SU-DHL-6 (cell line): ENCODE data around the gene SLC9A5.

Experiments used
- H2AFZ ChIP-seq: fragments of 200-600 bp; sonication (generic); 2 replicates; pipeline ENCODE4 v1.6.1; 2014; ENCODE audit warnings: low read depth, mild to moderate bottlenecking, moderate library complexity, mixed read lengths, antibody characterized with exemption, low read length; ENCODE audit not compliant: severe bottlenecking
- H3F3A ChIP-seq: fragments of 200-600 bp; shearing (Covaris generic); 2 replicates; pipeline ENCODE4 v1.6.0; 2016; ENCODE audit warnings: antibody characterized with exemption, mild to moderate bottlenecking; ENCODE audit not compliant: insufficient read depth
- H3K27ac ChIP-seq: fragments of 200-600 bp; sonication (generic); 2 replicates; pipeline ENCODE4 v1.5.1; 2016; ENCODE audit warnings: low read depth, mild to moderate bottlenecking, low read length, moderate library complexity, mixed read lengths
- H3K27me3 ChIP-seq: fragments of 200-600 bp; sonication (generic), shearing (Covaris generic); 2 replicates; pipeline ENCODE4 v1.6.0; 2014; ENCODE audit warnings: mild to moderate bottlenecking, low read length
- H3K36me3 ChIP-seq: fragments of 200-600 bp; sonication (generic); 2 replicates; pipeline ENCODE4 v1.6.1; 2014; ENCODE audit warnings: mild to moderate bottlenecking, low read length, mixed read lengths
- H3K4me2 ChIP-seq: fragments of 300-600, 200-600 bp; shearing (Covaris generic), sonication (generic); 2 replicates; pipeline ENCODE4 v1.6.0; 2014; ENCODE audit warnings: low read length, low read depth, mild to moderate bottlenecking; ENCODE audit not compliant: poor library complexity, severe bottlenecking
- H3K4me3 ChIP-seq: fragments of 200-600 bp; sonication (generic); 2 replicates; pipeline ENCODE4 v1.5.1; 2014; ENCODE audit warnings: antibody characterized with exemption, low read length, mild to moderate bottlenecking, mixed read lengths; ENCODE audit not compliant: insufficient read depth, poor library complexity, severe bottlenecking
- H3K79me2 ChIP-seq: fragments of 200-600 bp; sonication (generic); 2 replicates; pipeline ENCODE4 v1.6.1; 2014; ENCODE audit warnings: mild to moderate bottlenecking, low read length, moderate library complexity; ENCODE audit not compliant: insufficient read depth
- H3K9ac ChIP-seq: fragments of 200-600 bp; sonication (generic); 2 replicates; pipeline ENCODE4 v1.7.0; 2014; ENCODE audit warnings: mild to moderate bottlenecking, low read length
- H3K9me2 ChIP-seq: fragments of 200-600 bp; sonication (generic); replicated peaks from 2 replicates; pipeline ENCODE4 v1.6.1; 2014; ENCODE audit warnings: low read length; ENCODE audit not compliant: insufficient read depth
- H3K9me3 ChIP-seq: fragments of 200-600 bp; sonication (generic); 2 replicates; pipeline ENCODE4 v1.6.1; 2014; ENCODE audit warnings: low read length, mixed read lengths; ENCODE audit not compliant: insufficient read depth
- H4K20me1 ChIP-seq: fragments of 200-600 bp; sonication (generic); 2 replicates; pipeline ENCODE4 v1.6.1; 2014; ENCODE audit warnings: low read depth, mild to moderate bottlenecking, antibody characterized with exemption, low read length, moderate library complexity, mixed read lengths
- CTCF ChIP-seq: fragments of 200-600 bp; sonication (generic); IDR thresholded peaks from one replicate; pipeline ENCODE4 v1.5.1; 2017; ENCODE audit warnings: antibody characterized with exemption, mild to moderate bottlenecking, low read length, moderate library complexity; ENCODE audit not compliant: insufficient read depth, poor library complexity, severe bottlenecking
- EZH2phosphoT487 ChIP-seq: fragments of 200-600 bp; sonication (generic), shearing (Covaris generic); conservative IDR thresholded peaks from 2 replicates; pipeline ENCODE4 v1.6.1; 2018; ENCODE audit warnings: mild to moderate bottlenecking, antibody characterized with exemption, low read length, moderate library complexity, mixed read lengths

Gene SLC9A5

DNA sequence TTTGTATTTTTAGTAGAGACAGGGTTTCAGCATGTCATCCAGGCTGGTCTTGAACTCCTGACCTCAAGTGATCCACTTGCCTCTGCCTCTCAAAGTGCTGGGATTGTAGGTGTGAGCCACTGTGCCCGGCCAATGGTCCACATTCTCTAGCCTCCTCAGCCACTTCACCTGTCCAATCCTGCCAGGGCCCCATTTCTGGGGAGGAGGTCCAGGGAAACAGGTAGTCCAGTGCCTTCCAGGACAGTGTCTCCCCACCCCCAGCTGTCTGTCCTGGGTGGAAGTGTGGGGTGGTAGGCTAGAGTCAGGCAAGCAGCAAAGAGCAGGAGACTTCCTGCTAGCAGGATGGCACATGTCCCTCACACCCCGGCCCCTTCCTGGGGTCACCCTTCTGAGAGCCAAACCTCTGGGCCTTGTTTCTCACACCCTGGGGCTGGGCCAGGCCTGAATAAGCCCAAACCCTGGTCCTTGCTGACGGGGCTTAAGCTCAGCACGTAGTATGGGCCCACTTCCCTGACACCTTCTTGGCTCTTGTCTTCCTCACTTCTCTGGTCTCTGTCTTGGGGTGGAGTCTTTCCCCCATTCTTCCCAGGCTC, 6.5 kb upstream of the SLC9A5 start:
- Histone ChIP-seq H3K9ac (no peak overlapping the region), H3K27ac (no peak overlapping the region), H3K36me3 (no peaks in the 10 kb centered on the region), H3K9me2 (no peaks in the 10 kb centered on the region), H3K79me2 (no peaks in the 10 kb centered on the region), H3K4me3 (no peak overlapping the region), H3K27me3 (no peaks in the 10 kb centered on the region), H4K20me1 (no peaks in the 10 kb centered on the region; the same call in 1 of the 2 replicates), H3F3A (no peaks in the 10 kb centered on the region), H2AFZ (no peak overlapping the region), H3K4me2 (no peak overlapping the region), H3K9me3 (no peaks in the 10 kb centered on the region)
- no peak for TF ChIP-seq CTCF
- no peak for TF ChIP-seq EZH2phosphoT487

GRCh38 chr16:67243481-67243880, 5.3 kb upstream of the SLC9A5 start:
- no peaks in the 10 kb centered on the region for H3K79me2 ChIP-seq
- H3K9me2 ChIP-seq, result no peaks in the 10 kb centered on the region
- no peaks in the 10 kb centered on the region for H3K9me3 ChIP-seq
- no peak overlapping the region for H3K4me2 ChIP-seq
- H3K36me3 ChIP-seq, result no peaks in the 10 kb centered on the region
- no peaks in the 10 kb centered on the region for H3F3A ChIP-seq
- no peaks in the 10 kb centered on the region; the same call in 1 of the 2 replicates for H4K20me1 ChIP-seq
- H3K27ac ChIP-seq, result no peak overlapping the region
- no peak overlapping the region for H2AFZ ChIP-seq
- TF ChIP-seq EZH2phosphoT487, result no peak
- TF ChIP-seq CTCF, result no peak
- no peak overlapping the region for H3K4me3 ChIP-seq
- no peak overlapping the region for H3K9ac ChIP-seq
- no peaks in the 10 kb centered on the region for H3K27me3 ChIP-seq

DNA sequence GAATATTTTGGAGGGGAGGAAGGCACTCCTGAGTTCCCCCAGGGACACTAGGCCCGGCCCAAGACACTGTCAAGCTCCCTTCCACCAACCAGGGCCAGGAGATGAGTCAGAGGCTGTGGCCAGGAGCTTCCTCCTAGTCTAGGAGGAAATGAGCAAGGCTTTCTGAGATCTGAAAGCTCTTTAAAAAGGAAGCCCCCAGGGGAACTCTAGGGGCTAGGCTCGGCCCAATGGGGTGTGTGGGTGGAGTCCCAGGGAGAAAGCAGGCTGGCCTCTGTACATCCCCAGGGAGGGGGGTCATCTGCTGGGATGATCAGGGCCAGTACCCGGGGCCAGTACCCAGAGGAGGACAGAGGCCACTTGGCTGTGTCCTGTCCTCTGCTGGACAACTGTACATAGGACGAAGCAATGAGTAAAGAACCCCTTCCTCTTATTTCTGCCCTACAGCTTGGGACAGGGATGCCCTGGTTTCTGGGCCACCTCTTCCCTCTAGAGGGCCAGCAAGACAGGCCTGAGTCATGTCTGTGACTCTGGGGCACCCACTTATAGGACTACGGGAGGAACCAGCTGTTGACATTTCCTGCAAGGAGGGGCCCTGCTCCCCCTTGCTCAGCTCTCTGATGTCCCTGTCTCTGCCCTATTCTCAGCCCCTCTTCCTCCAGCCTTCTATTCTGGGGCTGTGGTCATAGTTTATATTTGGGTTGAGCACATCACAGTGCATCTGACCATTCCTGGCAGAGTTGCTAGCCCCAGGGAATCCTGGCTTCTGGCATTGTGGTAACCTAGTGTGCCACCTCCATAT, 4.2 kb upstream of the SLC9A5 start:
- no peaks in the 10 kb centered on the region for H3K9me3 ChIP-seq
- H3K4me3 ChIP-seq, result no peak overlapping the region
- H3K27ac ChIP-seq, result no peak overlapping the region
- no peaks in the 10 kb centered on the region for H3K79me2 ChIP-seq
- no peaks in the 10 kb centered on the region; the same call in 1 of the 2 replicates for H4K20me1 ChIP-seq
- no peak overlapping the region for H3K9ac ChIP-seq
- no peaks in the 10 kb centered on the region for H3F3A ChIP-seq
- no peaks in the 10 kb centered on the region for H3K36me3 ChIP-seq
- H3K27me3 ChIP-seq, result no peaks in the 10 kb centered on the region
- no peaks in the 10 kb centered on the region for H3K9me2 ChIP-seq
- no peak overlapping the region for H3K4me2 ChIP-seq
- no peak overlapping the region for H2AFZ ChIP-seq
- TF ChIP-seq EZH2phosphoT487 (no peak), CTCF (no peak)
